SU-DHL-6 (cell line): ENCODE data around the gene COMMD9.

Source experiments
- H2AFZ ChIP-seq: fragments of 200-600 bp; sonication (generic); 2 replicates; pipeline ENCODE4 v1.6.1; 2014; ENCODE audit warnings: low read depth, mild to moderate bottlenecking, moderate library complexity, mixed read lengths, antibody characterized with exemption, low read length; ENCODE audit not compliant: severe bottlenecking
- H3F3A ChIP-seq: fragments of 200-600 bp; shearing (Covaris generic); 2 replicates; pipeline ENCODE4 v1.6.0; 2016; ENCODE audit warnings: antibody characterized with exemption, mild to moderate bottlenecking; ENCODE audit not compliant: insufficient read depth
- H3K27ac ChIP-seq: fragments of 200-600 bp; sonication (generic); 2 replicates; pipeline ENCODE4 v1.5.1; 2016; ENCODE audit warnings: low read depth, mild to moderate bottlenecking, low read length, moderate library complexity, mixed read lengths
- H3K27me3 ChIP-seq: fragments of 200-600 bp; sonication (generic), shearing (Covaris generic); 2 replicates; pipeline ENCODE4 v1.6.0; 2014; ENCODE audit warnings: mild to moderate bottlenecking, low read length
- H3K36me3 ChIP-seq: fragments of 200-600 bp; sonication (generic); 2 replicates; pipeline ENCODE4 v1.6.1; 2014; ENCODE audit warnings: mild to moderate bottlenecking, low read length, mixed read lengths
- H3K4me2 ChIP-seq: fragments of 300-600, 200-600 bp; shearing (Covaris generic), sonication (generic); 2 replicates; pipeline ENCODE4 v1.6.0; 2014; ENCODE audit warnings: low read length, low read depth, mild to moderate bottlenecking; ENCODE audit not compliant: poor library complexity, severe bottlenecking
- H3K4me3 ChIP-seq: fragments of 200-600 bp; sonication (generic); 2 replicates; pipeline ENCODE4 v1.5.1; 2014; ENCODE audit warnings: antibody characterized with exemption, low read length, mild to moderate bottlenecking, mixed read lengths; ENCODE audit not compliant: insufficient read depth, poor library complexity, severe bottlenecking
- H3K79me2 ChIP-seq: fragments of 200-600 bp; sonication (generic); 2 replicates; pipeline ENCODE4 v1.6.1; 2014; ENCODE audit warnings: mild to moderate bottlenecking, low read length, moderate library complexity; ENCODE audit not compliant: insufficient read depth
- H3K9ac ChIP-seq: fragments of 200-600 bp; sonication (generic); 2 replicates; pipeline ENCODE4 v1.7.0; 2014; ENCODE audit warnings: mild to moderate bottlenecking, low read length
- H3K9me2 ChIP-seq: fragments of 200-600 bp; sonication (generic); replicated peaks from 2 replicates; pipeline ENCODE4 v1.6.1; 2014; ENCODE audit warnings: low read length; ENCODE audit not compliant: insufficient read depth
- H3K9me3 ChIP-seq: fragments of 200-600 bp; sonication (generic); 2 replicates; pipeline ENCODE4 v1.6.1; 2014; ENCODE audit warnings: low read length, mixed read lengths; ENCODE audit not compliant: insufficient read depth
- H4K20me1 ChIP-seq: fragments of 200-600 bp; sonication (generic); 2 replicates; pipeline ENCODE4 v1.6.1; 2014; ENCODE audit warnings: low read depth, mild to moderate bottlenecking, antibody characterized with exemption, low read length, moderate library complexity, mixed read lengths
- CTCF ChIP-seq: fragments of 200-600 bp; sonication (generic); IDR thresholded peaks from one replicate; pipeline ENCODE4 v1.5.1; 2017; ENCODE audit warnings: antibody characterized with exemption, mild to moderate bottlenecking, low read length, moderate library complexity; ENCODE audit not compliant: insufficient read depth, poor library complexity, severe bottlenecking
- EZH2phosphoT487 ChIP-seq: fragments of 200-600 bp; sonication (generic), shearing (Covaris generic); conservative IDR thresholded peaks from 2 replicates; pipeline ENCODE4 v1.6.1; 2018; ENCODE audit warnings: mild to moderate bottlenecking, antibody characterized with exemption, low read length, moderate library complexity, mixed read lengths

Gene COMMD9

GRCh38 chr11:36271794-36272407 lies 17.3 kb downstream of the COMMD9 start:
- Histone ChIP-seq H3K27me3 (no peaks in the 10 kb centered on the region), H3K36me3 (no peaks in the 10 kb centered on the region), H2AFZ (no peak overlapping the region), H3K9me3 (no peaks in the 10 kb centered on the region), H3K79me2 (no peaks in the 10 kb centered on the region), H3K4me3 (no peak overlapping the region), H3K9me2 (no peaks in the 10 kb centered on the region), H3K27ac (no peak overlapping the region), H3F3A (no peaks in the 10 kb centered on the region), H4K20me1 (no peaks in the 10 kb centered on the region), H3K4me2 (no peak overlapping the region), H3K9ac (no peak overlapping the region)
- TF ChIP-seq EZH2phosphoT487 (no peak), CTCF (no peak)

- no peak overlapping the region for H2AFZ ChIP-seq
- H3K9ac ChIP-seq, result no peak overlapping the region
- no peak overlapping the region for H3K27ac ChIP-seq
- TF ChIP-seq CTCF, result no peak
- no peak for TF ChIP-seq EZH2phosphoT487
- H3F3A ChIP-seq, result no peaks in the 10 kb centered on the region
- no peaks in the 10 kb centered on the region for H4K20me1 ChIP-seq
- no peaks in the 10 kb centered on the region for H3K9me2 ChIP-seq
- no peaks in the 10 kb centered on the region for H3K36me3 ChIP-seq
- no peak overlapping the region for H3K4me2 ChIP-seq
- no peaks in the 10 kb centered on the region for H3K27me3 ChIP-seq
- no peaks in the 10 kb centered on the region for H3K79me2 ChIP-seq
- no peak overlapping the region for H3K4me3 ChIP-seq
- H3K9me3 ChIP-seq, result no peaks in the 10 kb centered on the region
Measured at GRCh38 chr11:36270701-36271100, 18.5 kb downstream of the COMMD9 start.

- no peaks in the 10 kb centered on the region for H3K9me2 ChIP-seq
- no peaks in the 10 kb centered on the region for H4K20me1 ChIP-seq
- H3K27ac ChIP-seq, result no peak overlapping the region
- no peaks in the 10 kb centered on the region for H3K27me3 ChIP-seq
- no peaks in the 10 kb centered on the region for H3F3A ChIP-seq
- no peak overlapping the region for H3K4me2 ChIP-seq
- H3K9me3 ChIP-seq, result no peaks in the 10 kb centered on the region
- H2AFZ ChIP-seq, result no peak overlapping the region
- no peaks in the 10 kb centered on the region for H3K36me3 ChIP-seq
- TF ChIP-seq CTCF (no peak), EZH2phosphoT487 (no peak)
- H3K9ac ChIP-seq, result no peak overlapping the region
- H3K4me3 ChIP-seq, result no peak overlapping the region
- no peaks in the 10 kb centered on the region for H3K79me2 ChIP-seq
Measured at GRCh38 chr11:36268337-36268985, 20.8 kb downstream of the COMMD9 start.
